Fibroblast of lung (primary cell): ENCODE data around the gene KIAA1549.

Source experiments
- CTCF ChIP-seq, 2 donors: IDR thresholded peaks in 1 of 2; conservative IDR thresholded peaks in 1 of 2; 1 replicate in 1 of 2; 2 replicates in 1 of 2; pipeline ENCODE4 v1.5.1; 2011 to 2012; ENCODE audit warnings: low read length in 2 of 2, control low read depth in 1 of 2, inconsistent platforms in 1 of 2, low read depth in 1 of 2, mild to moderate bottlenecking in 1 of 2
- EZH2 ChIP-seq: IDR thresholded peaks from 2 replicates; pipeline ENCODE4 v1.5.1; 2012; ENCODE audit warnings: low read length, control low read depth, mild to moderate bottlenecking; ENCODE audit errors: missing control alignments

GRCh38 chr7:138871065-138871813 lies 110.0 kb downstream of the KIAA1549 start:
- TF ChIP-seq CTCF (conservative IDR thresholded peaks at IDR 0.05 in 1 of 2, IDR thresholded peaks at IDR 0.05 in 1 of 2; ENCODE audit: low read depth in 1 of 2, low read length in 2 of 2) (no peak), EZH2 (no peak)
